Brain microvascular endothelial cell (primary cell): ENCODE results near the gene WFDC12.

Experiments used
- DNase-seq: peaks from one replicate; pipeline ENCODE4 v3.0.0-alpha.2; 2020
- H3K27ac ChIP-seq: fragments of 250-450 bp; sonication (Bioruptor Pico); 2 replicates; pipeline ENCODE4 v1.5.1; 2020; ENCODE audit warnings: mild to moderate bottlenecking, moderate library complexity
- H3K27me3 ChIP-seq: fragments of 250-450 bp; sonication (Bioruptor Pico); replicated peaks from 2 replicates; pipeline ENCODE4 v1.5.1; 2020; ENCODE audit warnings: mild to moderate bottlenecking
- H3K36me3 ChIP-seq: fragments of 250-450 bp; sonication (Bioruptor Pico); replicated peaks from 2 replicates; pipeline ENCODE4 v1.5.1; 2020; ENCODE audit warnings: mild to moderate bottlenecking
- H3K4me3 ChIP-seq: 2 replicates; pipeline ENCODE4 v1.5.1; 2011; ENCODE audit warnings: low read depth, mild to moderate bottlenecking, control low read depth, low read length, moderate library complexity
- CTCF ChIP-seq: IDR thresholded peaks from 2 replicates; pipeline ENCODE4 v1.5.1; 2011; ENCODE audit warnings: low read depth, mild to moderate bottlenecking, moderate library complexity, low read length, control low read depth, inconsistent platforms; ENCODE audit errors: missing control alignments
- in situ Hi-C: cut with HindIII; loops from 2 replicates; pipeline ENCODE4 v1.10.0; 2017; ENCODE audit warnings: low sequenced_read_pairs, low pct_ligation_motif_present

Gene WFDC12

GRCh38 chr20:45096781-45097180 is 27.5 kb downstream of the WFDC12 start:
- Histone ChIP-seq H3K27me3 (no peaks in the 10 kb centered on the region), H3K36me3 (no peaks in the 10 kb centered on the region), H3K4me3 (no peak overlapping the region), H3K27ac (no peak overlapping the region)
- no peak for DNase-seq
- TF ChIP-seq CTCF = no peak
- in situ Hi-C loops = no loop called here

- in situ Hi-C loops = no loop called here
- Histone ChIP-seq H3K27me3 (no peaks in the 10 kb centered on the region), H3K36me3 (no peaks in the 10 kb centered on the region), H3K27ac (no peak overlapping the region), H3K4me3 (no peak overlapping the region)
- DNase-seq = peak; percentile 57
- TF ChIP-seq CTCF = peak; percentile 80
Observed at GRCh38 chr20:45095805-45096238, 28.4 kb downstream of the WFDC12 start.

GRCh38 chr20:45094864-45095574 is 29.2 kb downstream of the WFDC12 start:
- no peak for TF ChIP-seq CTCF
- Histone ChIP-seq H3K4me3 (no peak overlapping the region), H3K27me3 (no peaks in the 10 kb centered on the region), H3K27ac (no peak overlapping the region), H3K36me3 (no peaks in the 10 kb centered on the region)
- in situ Hi-C loops = no loop called here
- DNase-seq = no peak

GRCh38 chr20:45094201-45094600 is 30.1 kb downstream of the WFDC12 start:
- no peak overlapping the region for H3K27ac ChIP-seq
- in situ Hi-C loops = no loop called here
- H3K36me3 ChIP-seq = no peaks in the 10 kb centered on the region
- H3K27me3 ChIP-seq = no peaks in the 10 kb centered on the region
- no peak for TF ChIP-seq CTCF
- no peak overlapping the region for H3K4me3 ChIP-seq
- DNase-seq = no peak

GRCh38 chr20:45092898-45093297 is 31.4 kb downstream of the WFDC12 start:
- no peak overlapping the region for H3K4me3 ChIP-seq
- no peak overlapping the region for H3K27ac ChIP-seq
- no peaks in the 10 kb centered on the region for H3K36me3 ChIP-seq
- no peak for TF ChIP-seq CTCF
- no peak for DNase-seq
- in situ Hi-C loops = no loop called here
- H3K27me3 ChIP-seq = no peaks in the 10 kb centered on the region

- no peak for DNase-seq
- no peak for TF ChIP-seq CTCF
- in situ Hi-C loops = no loop called here
- Histone ChIP-seq H3K4me3 (no peak overlapping the region), H3K27ac (no peak overlapping the region), H3K27me3 (no peaks in the 10 kb centered on the region), H3K36me3 (no peaks in the 10 kb centered on the region)
Observed at GRCh38 chr20:45091366-45091765, 32.9 kb downstream of the WFDC12 start.
